ENCODE measurements around the gene GMEB2.
"Not testable (repeated sequence)": the region's sequence is repeated elsewhere in the genome, so short reads cannot be mapped to it uniquely, and the experiment has no call there.

The GMEB2 gene

DNA sequence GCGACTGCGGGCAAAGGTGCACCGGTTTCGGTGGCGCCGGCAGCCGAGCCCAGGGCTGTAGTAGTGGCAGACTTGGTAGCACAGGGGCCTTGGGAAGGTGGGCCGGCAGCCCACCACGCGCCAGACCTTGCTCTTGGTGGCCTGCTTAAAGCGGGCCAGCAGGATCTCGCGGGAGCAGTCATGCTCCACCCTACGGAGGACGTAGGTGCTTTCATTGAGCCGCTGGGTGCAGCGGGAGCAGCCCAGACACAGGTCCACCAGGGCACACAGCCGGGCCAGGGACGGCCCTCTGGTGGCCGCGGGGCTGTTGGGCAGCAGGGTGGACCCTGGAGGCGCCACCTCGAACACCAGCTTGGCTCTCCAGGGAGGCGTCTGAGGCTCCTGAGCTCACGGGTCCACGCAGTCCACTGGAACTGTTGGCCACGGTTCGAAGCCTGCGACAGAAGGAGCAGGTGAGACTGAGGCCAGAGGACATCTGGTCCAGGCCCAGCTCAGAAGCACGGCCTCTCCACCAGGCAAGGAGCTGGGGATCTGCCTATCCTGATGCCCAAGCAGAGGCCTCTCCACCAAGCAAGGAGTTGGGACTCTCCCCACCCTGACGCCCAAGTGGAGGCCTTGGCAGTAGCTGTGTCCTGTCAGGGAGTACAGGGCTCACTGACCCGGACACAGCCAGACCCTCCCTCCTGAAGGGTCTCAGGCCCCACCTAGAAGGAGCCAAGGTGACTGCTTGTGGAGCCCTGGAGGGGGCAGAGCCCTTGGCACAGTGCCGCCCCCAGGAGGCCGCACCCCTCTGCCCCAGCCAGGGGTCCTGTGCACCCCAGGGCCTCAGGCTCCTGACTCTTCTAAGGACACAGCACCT is 53.9 kb downstream of the GMEB2 start:
- TF ChIP-seq, protein P1, sequence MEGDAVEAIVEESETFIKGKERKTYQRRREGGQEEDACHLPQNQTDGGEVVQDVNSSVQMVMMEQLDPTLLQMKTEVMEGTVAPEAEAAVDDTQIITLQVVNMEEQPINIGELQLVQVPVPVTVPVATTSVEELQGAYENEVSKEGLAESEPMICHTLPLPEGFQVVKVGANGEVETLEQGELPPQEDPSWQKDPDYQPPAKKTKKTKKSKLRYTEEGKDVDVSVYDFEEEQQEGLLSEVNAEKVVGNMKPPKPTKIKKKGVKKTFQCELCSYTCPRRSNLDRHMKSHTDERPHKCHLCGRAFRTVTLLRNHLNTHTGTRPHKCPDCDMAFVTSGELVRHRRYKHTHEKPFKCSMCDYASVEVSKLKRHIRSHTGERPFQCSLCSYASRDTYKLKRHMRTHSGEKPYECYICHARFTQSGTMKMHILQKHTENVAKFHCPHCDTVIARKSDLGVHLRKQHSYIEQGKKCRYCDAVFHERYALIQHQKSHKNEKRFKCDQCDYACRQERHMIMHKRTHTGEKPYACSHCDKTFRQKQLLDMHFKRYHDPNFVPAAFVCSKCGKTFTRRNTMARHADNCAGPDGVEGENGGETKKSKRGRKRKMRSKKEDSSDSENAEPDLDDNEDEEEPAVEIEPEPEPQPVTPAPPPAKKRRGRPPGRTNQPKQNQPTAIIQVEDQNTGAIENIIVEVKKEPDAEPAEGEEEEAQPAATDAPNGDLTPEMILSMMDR (conservative IDR thresholded peaks at IDR 0.05): peak; percentile 25
- peak overlapping the region; percentile 80; the same call in 1 of the 2 replicates for H3K27ac ChIP-seq

DNA sequence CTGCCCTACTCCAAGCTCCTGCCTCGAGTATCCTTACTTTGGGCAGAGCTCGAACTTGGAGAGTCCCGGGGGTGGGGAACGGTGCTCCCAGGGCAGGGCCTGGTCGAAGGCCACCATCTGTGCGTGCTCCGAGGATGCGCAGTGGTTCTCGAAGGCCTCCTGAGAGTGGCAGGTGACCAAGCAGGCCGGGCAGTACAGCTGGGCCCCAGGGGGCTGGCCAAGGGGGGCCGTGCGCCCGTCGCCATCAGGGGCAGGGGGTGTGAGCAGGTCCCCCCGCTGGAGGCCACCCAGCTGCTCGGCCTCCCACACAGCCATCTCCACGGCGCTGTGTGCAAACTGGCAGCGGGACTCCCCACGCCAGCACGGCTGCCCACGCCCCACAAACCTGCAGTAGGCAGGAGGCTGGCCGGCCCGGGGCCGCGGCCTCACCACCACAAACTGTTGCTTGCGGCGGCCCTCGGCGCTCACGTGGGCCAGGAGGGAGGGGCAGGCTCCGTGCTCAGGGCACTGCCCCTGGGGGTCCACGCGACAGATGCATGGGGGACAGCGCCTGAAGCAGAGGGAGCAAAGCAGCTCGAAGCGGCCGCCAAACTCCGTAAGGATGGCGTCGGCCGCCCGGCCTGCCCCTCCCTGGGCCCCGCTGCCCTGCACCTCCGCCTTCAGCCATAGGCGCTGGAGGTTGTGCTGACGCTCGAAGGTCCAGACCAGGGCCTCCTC is 54.7 kb downstream of the GMEB2 start:
- TF ChIP-seq, protein P1 (conservative IDR thresholded peaks at IDR 0.05): no peak
- H3K27ac ChIP-seq: no peak overlapping the region; the same call in 1 of the 2 replicates

DNA sequence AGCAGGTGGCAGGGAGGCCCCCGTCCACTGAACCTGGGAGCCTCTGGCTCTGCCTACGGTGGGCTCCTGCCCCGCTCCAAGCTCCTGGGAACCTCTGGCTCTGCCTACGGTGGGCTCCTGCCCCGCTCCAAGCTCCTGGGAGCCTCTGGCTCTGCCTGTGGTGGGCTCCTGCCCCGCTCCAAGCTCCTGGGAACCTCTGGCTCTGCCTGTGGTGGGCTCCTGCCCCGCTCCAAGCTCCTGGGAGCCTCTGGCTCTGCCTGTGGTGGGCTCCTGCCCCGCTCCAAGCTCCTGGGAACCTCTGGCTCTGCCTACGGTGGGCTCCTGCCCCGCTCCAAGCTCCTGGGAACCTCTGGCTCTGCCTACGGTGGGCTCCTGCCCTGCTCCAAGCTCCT is 55.8 kb downstream of the GMEB2 start:
- H3K27ac ChIP-seq: not testable (repeated sequence)

DNA sequence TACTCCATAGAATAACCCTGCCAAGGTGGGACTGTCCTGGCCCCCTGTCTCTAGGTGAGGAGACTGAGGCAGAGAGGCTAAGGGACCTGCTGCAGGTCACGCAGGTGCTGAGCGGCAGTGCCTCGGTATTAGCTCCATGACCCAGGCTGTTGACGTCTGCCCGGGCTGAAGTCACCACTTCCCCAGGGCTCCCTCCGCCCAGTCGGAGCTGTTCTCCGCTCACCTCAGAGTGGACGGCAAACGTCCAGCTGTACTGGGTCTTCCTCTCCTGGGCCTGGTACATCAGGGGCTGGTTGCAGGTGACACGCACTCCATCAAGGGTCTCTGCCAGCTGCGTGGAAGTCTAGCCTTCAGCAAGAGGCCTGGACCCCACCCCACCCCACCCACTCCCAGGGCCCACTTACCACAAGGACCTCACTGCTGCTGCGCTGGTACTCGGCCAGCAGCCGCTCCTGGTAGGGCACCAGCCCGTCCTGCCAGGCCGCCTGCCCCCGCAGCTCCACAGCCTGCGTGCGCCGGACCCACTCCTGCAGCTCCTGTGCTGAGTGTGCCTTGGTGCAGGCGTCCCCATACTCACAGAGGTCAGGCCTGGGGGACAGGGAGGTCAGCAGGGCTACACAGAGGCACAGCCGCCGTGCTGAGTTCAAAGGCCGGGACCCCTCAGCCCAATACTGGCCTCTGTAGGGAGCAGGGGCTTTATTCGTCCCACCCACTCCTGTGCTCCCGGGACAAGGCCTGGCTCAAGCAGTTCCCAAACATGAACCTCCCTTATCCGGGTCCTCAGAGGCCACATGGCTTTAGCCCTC is 56.4 kb downstream of the GMEB2 start:
- H3K27ac ChIP-seq: no peak overlapping the region
- TF ChIP-seq, protein P1 (conservative IDR thresholded peaks at IDR 0.05): no peak

DNA sequence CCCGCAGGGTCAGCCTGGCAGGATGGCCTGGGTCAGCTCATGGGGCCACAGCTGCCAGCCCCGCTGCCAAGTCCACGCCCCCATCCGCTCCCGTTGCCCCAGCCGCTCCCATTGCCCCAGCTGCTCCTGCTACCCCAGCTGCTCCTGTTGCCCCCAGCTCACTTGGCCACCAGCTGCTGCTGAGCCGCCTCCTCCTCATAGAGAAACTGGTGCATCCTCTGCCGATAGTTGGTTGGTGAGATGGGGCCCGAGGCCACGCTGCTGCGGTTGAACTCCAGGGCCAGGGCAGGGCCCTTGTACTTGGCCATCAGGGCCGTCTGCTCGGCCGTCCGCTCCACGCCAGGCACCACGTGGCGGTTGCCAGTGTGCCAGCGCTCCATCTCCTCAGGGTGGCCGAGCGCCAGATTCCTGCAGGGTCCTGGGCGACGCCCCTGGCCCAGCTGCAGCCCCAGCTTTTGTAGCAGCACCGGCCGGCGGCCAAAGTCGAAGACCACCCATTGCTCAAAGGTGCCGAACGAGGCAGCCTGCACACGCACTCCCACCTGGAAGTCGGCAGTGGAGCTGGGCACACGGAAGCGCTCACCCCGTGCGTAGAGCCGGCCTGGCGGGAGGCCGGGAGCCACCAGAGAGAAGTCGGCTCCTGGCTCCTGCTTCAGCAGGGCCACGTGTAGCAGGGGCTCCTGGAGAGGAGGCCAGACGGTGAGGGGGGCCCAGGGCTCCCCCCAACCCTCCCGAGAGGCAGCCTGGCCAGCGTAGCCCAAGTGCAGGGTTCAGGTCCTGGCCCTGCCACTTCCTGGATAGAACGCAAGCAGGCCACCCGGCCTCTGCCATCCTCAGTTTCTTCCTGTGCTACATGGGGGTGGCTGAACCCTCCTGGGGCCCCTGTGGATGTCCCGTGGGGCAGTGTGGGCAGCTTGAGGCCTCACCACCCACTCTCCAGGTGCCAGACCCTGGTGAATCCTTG is 57.6 kb downstream of the GMEB2 start:
- TF ChIP-seq, protein P1 (conservative IDR thresholded peaks at IDR 0.05): no peak
- H3K27ac ChIP-seq: no peak overlapping the region

DNA sequence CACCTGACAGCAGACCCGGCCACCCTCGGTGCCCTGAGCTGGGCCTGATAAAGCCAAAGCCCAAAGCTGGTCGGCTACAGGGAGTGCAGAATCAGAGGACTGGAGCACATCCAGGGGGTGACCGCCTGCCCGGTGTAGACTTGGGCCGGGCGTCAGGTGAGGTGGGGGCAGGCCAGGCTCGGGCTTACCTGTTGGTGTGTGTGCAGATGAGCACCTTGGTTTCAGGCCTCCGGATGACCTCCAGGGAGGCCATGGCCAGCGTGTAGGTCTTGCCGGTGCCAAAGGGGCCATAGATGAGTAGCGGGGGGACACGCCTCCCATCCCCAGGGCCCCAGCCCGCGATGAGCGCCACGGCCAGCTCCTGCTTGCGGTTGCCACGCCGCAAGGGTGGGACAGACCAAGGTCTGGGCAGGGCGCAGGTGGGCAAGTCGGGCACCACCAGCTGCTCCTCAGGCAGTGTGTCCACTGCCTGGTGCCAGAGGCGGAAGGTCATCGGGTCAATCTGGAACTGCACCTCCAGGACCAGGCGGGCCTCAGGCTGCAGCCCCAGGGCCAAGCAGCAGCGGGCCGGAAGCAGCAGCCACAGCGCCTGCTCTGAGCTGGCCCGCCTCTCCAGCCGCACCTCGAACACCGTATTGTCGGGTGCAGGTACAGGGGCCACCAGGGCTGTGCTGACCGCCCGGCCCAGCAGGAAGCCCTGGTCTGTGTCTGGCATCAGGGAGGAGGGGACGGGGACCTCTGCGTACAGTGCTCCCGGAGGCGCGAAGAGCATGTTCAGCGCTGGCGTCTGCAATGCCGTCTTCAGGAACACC is 58.5 kb downstream of the GMEB2 start:
- H3K27ac ChIP-seq: no peak overlapping the region
- TF ChIP-seq, protein P1 (conservative IDR thresholded peaks at IDR 0.05): no peak
